Measurements from ENCODE around the gene SLC41A1.
"Not testable (repeated sequence)": the region's sequence is repeated elsewhere in the genome, so short reads cannot be mapped to it uniquely, and the experiment has no call there.

The SLC41A1 gene

DNA sequence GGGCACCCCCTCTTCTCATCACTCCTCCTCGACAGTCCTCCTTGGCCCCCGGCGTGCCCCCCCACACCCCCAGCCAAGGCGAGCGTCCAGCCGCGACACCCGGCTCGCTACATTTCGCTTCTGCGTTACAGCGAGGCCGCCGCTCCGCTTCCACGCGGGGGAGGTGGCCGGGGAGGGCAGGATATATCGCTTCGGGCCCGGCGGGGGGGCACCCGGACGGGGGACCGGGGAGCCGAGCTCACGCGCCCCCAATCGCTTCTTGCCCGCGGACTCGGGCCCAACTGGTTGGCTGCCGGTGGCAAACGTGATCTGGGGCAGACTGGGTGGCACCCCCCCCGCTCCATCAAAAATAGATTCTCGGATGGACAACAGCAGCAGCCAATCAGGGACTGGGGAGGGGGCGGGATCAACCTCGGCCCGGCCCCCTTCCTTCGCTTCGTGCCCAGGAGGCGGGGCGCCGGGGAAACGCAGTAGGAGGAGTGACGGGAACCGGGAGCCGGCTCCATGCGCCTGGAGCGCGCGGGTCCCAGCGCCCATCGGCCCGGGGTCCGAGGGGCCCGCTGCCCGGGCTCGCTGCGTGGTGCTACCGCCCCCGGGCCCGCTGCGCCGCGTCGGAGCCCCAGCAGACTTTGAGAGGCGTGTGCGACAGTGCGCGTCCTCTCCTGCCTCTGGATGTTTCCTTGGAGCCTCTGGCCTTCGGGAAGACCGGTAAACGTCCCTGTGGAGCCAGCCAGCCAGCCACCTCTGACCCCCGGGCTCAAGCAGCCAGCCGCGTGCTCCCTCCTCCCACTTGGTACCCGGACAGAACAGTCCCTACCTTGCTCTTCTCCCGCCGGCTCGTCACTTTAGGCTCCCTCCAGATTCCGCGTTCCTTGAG lies at the start of gene SLC41A1:
SLC41A1 (minus strand) TSS at position 321 of the 877 bp plus-strand sequence. CDS start 2,757 bp downstream, outside the sequence.
- Histone ChIP-seq H3K4me1 (ENCODE audit: control insufficient read depth, insufficient read depth, low read length, unreplicated experiment) (peaks cover 26% of the 10 kb centered on the region), H3K79me2 (ENCODE audit: control insufficient read depth, insufficient read depth, low read length, unreplicated experiment) (peaks cover 37% of the 10 kb centered on the region), H3K27me3 (ENCODE audit: insufficient read depth, low read length) (no peaks in the 10 kb centered on the region), H3K4me3 (ENCODE audit: low read depth, low read length) (peak within 1 kb of the TSS; percentile 79), H3K36me3 (ENCODE audit: insufficient read depth, low read length) (peaks cover 8% of the 10 kb centered on the region; the same call in 1 of the 2 replicates), H3K27ac (ENCODE audit: low read depth, low read length) (peak within 1 kb of the TSS; percentile 5; the same call in 1 of the 2 replicates), H2AFZ (ENCODE audit: low read length, unreplicated experiment) (peak within 1 kb of the TSS; percentile 83)

- no peak overlapping the region for H2AFZ ChIP-seq (ENCODE audit: low read length, unreplicated experiment)
- H3K27ac ChIP-seq (ENCODE audit: low read depth, low read length): no peak overlapping the region
- H3K79me2 ChIP-seq (ENCODE audit: control insufficient read depth, insufficient read depth, low read length, unreplicated experiment): no peaks in the 10 kb centered on the region
- no peak overlapping the region for H3K4me3 ChIP-seq (ENCODE audit: low read depth, low read length)
- H3K4me1 ChIP-seq (ENCODE audit: control insufficient read depth, insufficient read depth, low read length, unreplicated experiment): no peaks in the 10 kb centered on the region
- H3K36me3 ChIP-seq (ENCODE audit: insufficient read depth, low read length): no peaks in the 10 kb centered on the region
- peaks cover 8% of the 10 kb centered on the region; the same call in 1 of the 2 replicates for H3K27me3 ChIP-seq (ENCODE audit: insufficient read depth, low read length)
These were observed 48.5 kb upstream of the SLC41A1 start for GRCh38 chr1:205861540-205861939.

- H3K27me3 ChIP-seq (ENCODE audit: insufficient read depth, low read length): 0 out of 2 replicates have a peak, but pooled peaks cover 5% of the 10 kb centered on the region
- H3K79me2 ChIP-seq (ENCODE audit: control insufficient read depth, insufficient read depth, low read length, unreplicated experiment): no peaks in the 10 kb centered on the region
- no peak overlapping the region for H2AFZ ChIP-seq (ENCODE audit: low read length, unreplicated experiment)
- H3K36me3 ChIP-seq (ENCODE audit: insufficient read depth, low read length): no peaks in the 10 kb centered on the region
- no peaks in the 10 kb centered on the region for H3K4me1 ChIP-seq (ENCODE audit: control insufficient read depth, insufficient read depth, low read length, unreplicated experiment)
- peak overlapping the region; percentile 41; the same call in 1 of the 2 replicates for H3K4me3 ChIP-seq (ENCODE audit: low read depth, low read length)
- H3K27ac ChIP-seq (ENCODE audit: low read depth, low read length): no peak overlapping the region
These were observed 45.4 kb upstream of the SLC41A1 start for GRCh38 chr1:205858141-205858961.

- not testable (repeated sequence) for H3K79me2 ChIP-seq (ENCODE audit: control insufficient read depth, insufficient read depth, low read length, unreplicated experiment); H2AFZ ChIP-seq (ENCODE audit: low read length, unreplicated experiment); H3K4me3 ChIP-seq (ENCODE audit: low read depth, low read length); H3K36me3 ChIP-seq (ENCODE audit: insufficient read depth, low read length); H3K4me1 ChIP-seq (ENCODE audit: control insufficient read depth, insufficient read depth, low read length, unreplicated experiment); H3K27me3 ChIP-seq (ENCODE audit: insufficient read depth, low read length); H3K27ac ChIP-seq (ENCODE audit: low read depth, low read length)
These were observed 44.5 kb upstream of the SLC41A1 start for GRCh38 chr1:205857501-205857900.

DNA sequence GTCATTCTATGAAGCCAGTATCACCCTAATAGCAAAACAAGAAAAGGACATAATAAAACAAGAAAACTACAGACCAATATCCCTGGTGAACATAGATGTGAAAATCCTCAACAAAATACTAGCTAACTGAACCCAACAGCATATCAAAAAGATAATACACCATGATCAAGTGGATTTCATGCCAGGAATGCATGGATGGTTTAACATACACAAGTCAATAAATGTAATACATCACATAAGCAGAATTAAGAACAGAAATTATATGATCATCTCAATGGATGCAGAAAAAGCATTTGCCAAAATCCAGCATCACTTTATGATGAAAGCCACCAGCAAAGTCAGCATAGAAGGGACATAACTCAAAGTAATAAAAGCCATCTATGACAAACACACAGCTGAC lies 43.4 kb upstream of the SLC41A1 start:
- Histone ChIP-seq H3K4me1 (ENCODE audit: control insufficient read depth, insufficient read depth, low read length, unreplicated experiment) (no peaks in the 10 kb centered on the region), H2AFZ (ENCODE audit: low read length, unreplicated experiment) (no peak overlapping the region), H3K79me2 (ENCODE audit: control insufficient read depth, insufficient read depth, low read length, unreplicated experiment) (no peaks in the 10 kb centered on the region), H3K27ac (ENCODE audit: low read depth, low read length) (no peak overlapping the region), H3K27me3 (ENCODE audit: insufficient read depth, low read length) (no peaks in the 10 kb centered on the region), H3K4me3 (ENCODE audit: low read depth, low read length) (no peak overlapping the region), H3K36me3 (ENCODE audit: insufficient read depth, low read length) (no peaks in the 10 kb centered on the region)

DNA sequence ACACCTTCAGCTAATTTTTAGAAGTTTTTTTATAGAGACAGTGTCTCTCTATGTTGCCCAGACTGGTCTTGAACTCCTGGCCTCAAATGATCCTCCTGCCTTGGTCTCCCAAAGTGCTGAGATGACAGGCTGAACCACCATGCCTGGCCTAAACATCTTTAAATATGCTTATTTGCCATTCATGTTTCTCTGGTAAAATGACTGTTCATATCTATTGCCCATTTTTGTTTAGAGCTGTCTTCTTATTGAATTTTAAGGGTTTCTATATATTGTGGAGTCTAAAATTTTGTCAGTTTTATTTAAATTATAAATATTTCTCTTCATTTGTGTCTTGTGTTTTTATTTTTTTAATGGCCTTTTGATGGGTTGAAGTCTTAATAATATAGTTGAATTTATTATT lies 40.0 kb upstream of the SLC41A1 start:
- H3K27me3 ChIP-seq (ENCODE audit: insufficient read depth, low read length): no peaks in the 10 kb centered on the region
- H3K27ac ChIP-seq (ENCODE audit: low read depth, low read length): no peak overlapping the region
- no peaks in the 10 kb centered on the region for H3K79me2 ChIP-seq (ENCODE audit: control insufficient read depth, insufficient read depth, low read length, unreplicated experiment)
- no peak overlapping the region for H3K4me3 ChIP-seq (ENCODE audit: low read depth, low read length)
- no peaks in the 10 kb centered on the region for H3K36me3 ChIP-seq (ENCODE audit: insufficient read depth, low read length)
- no peak overlapping the region for H2AFZ ChIP-seq (ENCODE audit: low read length, unreplicated experiment)
- no peaks in the 10 kb centered on the region for H3K4me1 ChIP-seq (ENCODE audit: control insufficient read depth, insufficient read depth, low read length, unreplicated experiment)

DNA sequence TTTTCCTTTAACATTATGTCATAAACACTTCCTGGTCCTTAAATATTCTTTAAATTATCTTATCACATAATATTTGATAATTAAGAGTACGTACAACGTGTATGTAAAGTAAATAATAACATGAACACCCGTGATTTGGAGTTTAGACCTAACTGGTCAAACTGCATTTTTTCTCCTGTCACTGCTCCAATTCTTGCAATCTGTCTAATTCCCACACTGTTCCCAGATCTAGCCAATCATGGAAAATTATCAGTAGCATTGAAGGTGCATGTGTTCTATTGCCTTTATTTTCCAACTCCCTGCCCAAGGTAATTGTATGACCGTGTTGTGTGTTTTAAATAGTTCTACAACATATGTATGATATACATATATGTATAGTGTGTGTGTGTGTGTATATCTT lies 39.0 kb upstream of the SLC41A1 start:
- Histone ChIP-seq H3K79me2 (ENCODE audit: control insufficient read depth, insufficient read depth, low read length, unreplicated experiment) (no peaks in the 10 kb centered on the region), H2AFZ (ENCODE audit: low read length, unreplicated experiment) (no peak overlapping the region), H3K36me3 (ENCODE audit: insufficient read depth, low read length) (no peaks in the 10 kb centered on the region), H3K4me3 (ENCODE audit: low read depth, low read length) (no peak overlapping the region), H3K27ac (ENCODE audit: low read depth, low read length) (no peak overlapping the region), H3K4me1 (ENCODE audit: control insufficient read depth, insufficient read depth, low read length, unreplicated experiment) (no peaks in the 10 kb centered on the region), H3K27me3 (ENCODE audit: insufficient read depth, low read length) (no peaks in the 10 kb centered on the region)

GRCh38 chr1:205849619-205850355 lies 36.8 kb upstream of the SLC41A1 start, which contains the start of gene PM20D1:
Gene PM20D1 (minus strand): TSS chr1:205850132. CDS start chr1:205850072, 60 bp downstream.
- H3K79me2 ChIP-seq (ENCODE audit: control insufficient read depth, insufficient read depth, low read length, unreplicated experiment): no peaks in the 10 kb centered on the region
- no peak within 1 kb of the TSS for H3K27ac ChIP-seq (ENCODE audit: low read depth, low read length)
- no peak within 1 kb of the TSS for H2AFZ ChIP-seq (ENCODE audit: low read length, unreplicated experiment)
- H3K4me3 ChIP-seq (ENCODE audit: low read depth, low read length): no peak within 1 kb of the TSS
- H3K4me1 ChIP-seq (ENCODE audit: control insufficient read depth, insufficient read depth, low read length, unreplicated experiment): no peaks in the 10 kb centered on the region
- no peaks in the 10 kb centered on the region for H3K27me3 ChIP-seq (ENCODE audit: insufficient read depth, low read length)
- H3K36me3 ChIP-seq (ENCODE audit: insufficient read depth, low read length): no peaks in the 10 kb centered on the region

GRCh38 chr1:205843036-205843859 lies 30.2 kb upstream of the SLC41A1 start:
- no peak overlapping the region for H3K27ac ChIP-seq (ENCODE audit: low read depth, low read length)
- no peaks in the 10 kb centered on the region for H3K79me2 ChIP-seq (ENCODE audit: control insufficient read depth, insufficient read depth, low read length, unreplicated experiment)
- no peaks in the 10 kb centered on the region for H3K27me3 ChIP-seq (ENCODE audit: insufficient read depth, low read length)
- H3K4me1 ChIP-seq (ENCODE audit: control insufficient read depth, insufficient read depth, low read length, unreplicated experiment): peaks cover 2% of the 10 kb centered on the region
- no peak overlapping the region for H2AFZ ChIP-seq (ENCODE audit: low read length, unreplicated experiment)
- H3K4me3 ChIP-seq (ENCODE audit: low read depth, low read length): no peak overlapping the region
- no peaks in the 10 kb centered on the region for H3K36me3 ChIP-seq (ENCODE audit: insufficient read depth, low read length)

Measured in ACC112 (cell line).